GM23338 (cell line): ENCODE data around the gene GPC6.

ENCODE experiments used
- CTCF ChIP-seq, 2 experiments: fragments of 200-600 bp in 1 of 2; sonication (generic) in 1 of 2; conservative IDR thresholded peaks; 2 replicates each; pipeline versions ENCODE4 v1.5.1 to v1.6.1; 2016 to 2017; ENCODE audit warnings: antibody characterized with exemption in 2 of 2, low read depth in 2 of 2, mild to moderate bottlenecking in 2 of 2, moderate library complexity in 1 of 2
- EZH2 ChIP-seq: fragments of 200-600 bp; sonication (generic); IDR thresholded peaks from one replicate; pipeline ENCODE4 v1.8.0; 2017; ENCODE audit warnings: antibody characterized with exemption, mild to moderate bottlenecking, low read depth; ENCODE audit not compliant: unreplicated experiment
- EZH2phosphoT487 ChIP-seq: fragments of 200-600 bp; sonication (generic); IDR thresholded peaks from one replicate; pipeline ENCODE4 v1.8.1; 2018; ENCODE audit warnings: antibody characterized with exemption; ENCODE audit not compliant: unreplicated experiment
- JUNB ChIP-seq: IDR thresholded peaks from one replicate; pipeline ENCODE4 v1.6.1; 2016; ENCODE audit warnings: antibody characterized with exemption; ENCODE audit not compliant: unreplicated experiment
- REST ChIP-seq: IDR thresholded peaks from one replicate; pipeline ENCODE4 v1.6.1; 2018; ENCODE audit warnings: antibody characterized with exemption; ENCODE audit not compliant: unreplicated experiment
- ZNF114 ChIP-seq: fragments of 250-450 bp; sonication (Bioruptor Pico); IDR thresholded peaks from 2 replicates; pipeline ENCODE4 v1.5.0; 2020; ENCODE audit warnings: mild to moderate bottlenecking, moderate library complexity

- no peak for TF ChIP-seq REST
- no peak for TF ChIP-seq CTCF (conservative IDR thresholded peaks at IDR 0.05; ENCODE audit: low read depth in 2 of 2)
- TF ChIP-seq EZH2phosphoT487 = no peak
- no peak for TF ChIP-seq EZH2
- TF ChIP-seq ZNF114 = no peak
- TF ChIP-seq JUNB = no peak
Measured at GRCh38 chr13:94387047-94387446, 1160.4 kb downstream of the GPC6 start.
